ENCODE measurements around the gene TBC1D19.

Gene TBC1D19

DNA sequence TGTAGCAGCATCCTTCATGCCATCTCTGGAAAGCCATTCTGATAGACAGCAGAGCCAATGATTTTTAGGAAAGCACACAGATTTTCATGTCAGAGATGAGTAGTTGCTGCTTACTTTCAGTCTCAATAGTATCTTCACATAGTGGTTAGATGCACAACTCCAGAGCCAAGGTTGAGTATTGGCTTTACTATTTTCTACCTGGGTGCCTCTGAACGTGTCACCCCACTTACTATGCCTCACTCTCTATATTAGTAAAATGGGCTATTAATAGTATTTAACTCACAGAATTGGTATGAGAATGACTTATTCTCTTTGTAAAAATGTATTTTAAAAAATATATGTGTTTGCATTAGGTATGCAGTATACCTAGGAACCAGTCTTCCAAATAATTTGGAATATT lies 168.0 kb downstream of the TBC1D19 start:
- TF ChIP-seq ZC3H10 (CRISPR knock-in tag; IDR thresholded peaks at IDR 0.05): no peak
- TF ChIP-seq, protein P1, sequence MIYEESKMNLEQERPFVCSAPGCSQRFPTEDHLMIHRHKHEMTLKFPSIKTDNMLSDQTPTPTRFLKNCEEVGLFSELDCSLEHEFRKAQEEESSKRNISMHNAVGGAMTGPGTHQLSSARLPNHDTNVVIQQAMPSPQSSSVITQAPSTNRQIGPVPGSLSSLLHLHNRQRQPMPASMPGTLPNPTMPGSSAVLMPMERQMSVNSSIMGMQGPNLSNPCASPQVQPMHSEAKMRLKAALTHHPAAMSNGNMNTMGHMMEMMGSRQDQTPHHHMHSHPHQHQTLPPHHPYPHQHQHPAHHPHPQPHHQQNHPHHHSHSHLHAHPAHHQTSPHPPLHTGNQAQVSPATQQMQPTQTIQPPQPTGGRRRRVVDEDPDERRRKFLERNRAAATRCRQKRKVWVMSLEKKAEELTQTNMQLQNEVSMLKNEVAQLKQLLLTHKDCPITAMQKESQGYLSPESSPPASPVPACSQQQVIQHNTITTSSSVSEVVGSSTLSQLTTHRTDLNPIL (CRISPR knock-in tag; IDR thresholded peaks at IDR 0.05; ENCODE audit: low read depth): no peak
- TF ChIP-seq, protein P2, sequence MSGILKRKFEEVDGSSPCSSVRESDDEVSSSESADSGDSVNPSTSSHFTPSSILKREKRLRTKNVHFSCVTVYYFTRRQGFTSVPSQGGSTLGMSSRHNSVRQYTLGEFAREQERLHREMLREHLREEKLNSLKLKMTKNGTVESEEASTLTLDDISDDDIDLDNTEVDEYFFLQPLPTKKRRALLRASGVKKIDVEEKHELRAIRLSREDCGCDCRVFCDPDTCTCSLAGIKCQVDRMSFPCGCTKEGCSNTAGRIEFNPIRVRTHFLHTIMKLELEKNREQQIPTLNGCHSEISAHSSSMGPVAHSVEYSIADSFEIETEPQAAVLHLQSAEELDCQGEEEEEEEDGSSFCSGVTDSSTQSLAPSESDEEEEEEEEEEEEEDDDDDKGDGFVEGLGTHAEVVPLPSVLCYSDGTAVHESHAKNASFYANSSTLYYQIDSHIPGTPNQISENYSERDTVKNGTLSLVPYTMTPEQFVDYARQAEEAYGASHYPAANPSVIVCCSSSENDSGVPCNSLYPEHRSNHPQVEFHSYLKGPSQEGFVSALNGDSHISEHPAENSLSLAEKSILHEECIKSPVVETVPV (CRISPR knock-in tag; IDR thresholded peaks at IDR 0.05): no peak
- TF ChIP-seq ZFP3 (CRISPR knock-in tag; IDR thresholded peaks at IDR 0.05): no peak
- no peak for TF ChIP-seq ZNF565 (CRISPR knock-in tag; conservative IDR thresholded peaks at IDR 0.05; ENCODE audit: low read depth)
- no peak for TF ChIP-seq OSR1 (CRISPR knock-in tag; IDR thresholded peaks at IDR 0.05)
- no peak for TF ChIP-seq TCF4 (CRISPR knock-in tag; IDR thresholded peaks at IDR 0.05; ENCODE audit: borderline replicate concordance)
- TF ChIP-seq CSDC2 (CRISPR knock-in tag; IDR thresholded peaks at IDR 0.05): no peak
- TF ChIP-seq ZFP30 (CRISPR knock-in tag; IDR thresholded peaks at IDR 0.05): no peak
- TF ChIP-seq BACH2 (CRISPR knock-in tag; IDR thresholded peaks at IDR 0.05; ENCODE audit: borderline replicate concordance): no peak
- no peak for ATAC-seq

- no peak for ATAC-seq
- no peak for TF ChIP-seq ISL1 (CRISPR knock-in tag; IDR thresholded peaks at IDR 0.05)
- TF ChIP-seq GLIS3 (CRISPR knock-in tag; IDR thresholded peaks at IDR 0.05): no peak
- TF ChIP-seq ARNTL (CRISPR knock-in tag; IDR thresholded peaks at IDR 0.05; ENCODE audit: borderline replicate concordance, low read depth): no peak
- TF ChIP-seq, protein P1 (CRISPR knock-in tag; IDR thresholded peaks at IDR 0.05; ENCODE audit: low read depth): no peak
- TF ChIP-seq ZNF8 (CRISPR knock-in tag; IDR thresholded peaks at IDR 0.05): no peak
- TF ChIP-seq PATZ1 (CRISPR knock-in tag; IDR thresholded peaks at IDR 0.05; ENCODE audit: borderline replicate concordance): no peak
- no peak for TF ChIP-seq ESRRG (CRISPR knock-in tag; IDR thresholded peaks at IDR 0.05)
- TF ChIP-seq SNAI2 (CRISPR knock-in tag; IDR thresholded peaks at IDR 0.05): no peak
- no peak for TF ChIP-seq BACH2 (CRISPR knock-in tag; IDR thresholded peaks at IDR 0.05; ENCODE audit: borderline replicate concordance)
- no peak for TF ChIP-seq PPARA (CRISPR knock-in tag; IDR thresholded peaks at IDR 0.05; ENCODE audit: borderline replicate concordance)
- TF ChIP-seq ZFP3 (CRISPR knock-in tag; IDR thresholded peaks at IDR 0.05): no peak
- no peak for TF ChIP-seq ZC3H10 (CRISPR knock-in tag; IDR thresholded peaks at IDR 0.05)
- TF ChIP-seq RARB (CRISPR knock-in tag; IDR thresholded peaks at IDR 0.05): no peak
- no peak for TF ChIP-seq ZFP30 (CRISPR knock-in tag; IDR thresholded peaks at IDR 0.05)
- no peak for TF ChIP-seq TOX (CRISPR knock-in tag; IDR thresholded peaks at IDR 0.05; ENCODE audit: borderline replicate concordance)
Measured at GRCh38 chr4:26753187-26753586, 169.3 kb downstream of the TBC1D19 start.

DNA sequence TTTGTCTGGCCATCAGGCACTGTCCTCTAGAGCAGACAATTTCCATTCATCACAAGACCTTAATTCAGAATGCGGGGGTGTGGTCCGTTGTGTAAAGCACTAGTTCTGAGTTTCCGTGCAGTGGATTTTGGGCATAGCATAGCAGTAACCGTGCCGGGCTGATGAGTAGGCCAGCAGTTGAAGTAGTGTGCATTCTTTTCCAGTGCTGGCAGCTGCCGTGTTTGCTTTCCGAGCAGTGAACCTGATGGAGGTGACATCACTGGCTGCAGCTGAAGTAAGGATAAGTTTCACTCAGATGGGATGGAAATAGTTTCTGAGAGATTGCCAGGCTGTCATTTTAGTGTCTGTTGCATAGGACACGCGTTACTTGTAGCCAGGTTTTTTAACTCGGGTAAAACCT lies 169.7 kb downstream of the TBC1D19 start:
- TF ChIP-seq, protein P1 (CRISPR knock-in tag; IDR thresholded peaks at IDR 0.05; ENCODE audit: low read depth): no peak
- ATAC-seq: no peak

DNA sequence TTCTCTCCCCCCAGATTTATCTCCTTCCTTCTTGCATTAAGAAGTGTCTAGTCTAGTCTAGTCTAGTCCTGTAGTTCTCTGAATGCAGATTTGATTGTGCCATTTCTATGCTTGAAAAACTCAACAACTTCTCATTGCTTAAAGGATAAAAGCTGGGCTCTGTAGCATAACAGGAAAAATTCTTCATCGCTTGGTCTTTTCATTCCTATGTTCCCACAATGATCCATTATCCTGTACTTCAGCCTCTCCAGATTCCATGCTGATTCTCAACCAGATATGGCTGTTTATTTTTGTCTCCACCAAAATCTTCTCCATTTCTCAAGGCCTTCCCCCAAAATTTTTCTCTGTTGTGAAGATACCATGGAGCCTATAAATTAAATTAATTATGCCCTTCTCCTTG lies 173.9 kb downstream of the TBC1D19 start:
- no peak for ATAC-seq

More for the DNA sequence above, 173.9 kb downstream of the TBC1D19 start:
- TF ChIP-seq ISL1 (CRISPR knock-in tag; IDR thresholded peaks at IDR 0.05) (no peak), ZFP30 (CRISPR knock-in tag; IDR thresholded peaks at IDR 0.05) (no peak), TCF4 (CRISPR knock-in tag; IDR thresholded peaks at IDR 0.05; ENCODE audit: borderline replicate concordance) (no peak), PATZ1 (CRISPR knock-in tag; IDR thresholded peaks at IDR 0.05; ENCODE audit: borderline replicate concordance) (no peak), ZNF565 (CRISPR knock-in tag; conservative IDR thresholded peaks at IDR 0.05; ENCODE audit: low read depth) (no peak)
